ENCODE data around the gene TRANK1.

Gene TRANK1

GRCh38 chr3:36826240-36826639 lies 118.6 kb downstream of the TRANK1 start:
- no peaks in the 10 kb centered on the region for H3F3A ChIP-seq (ENCODE audit: control insufficient read depth, insufficient read depth)
- H3K27me3 ChIP-seq (ENCODE audit: control insufficient read depth, low read length), result no peaks in the 10 kb centered on the region
- TF ChIP-seq CTCF (IDR thresholded peaks at IDR 0.05; ENCODE audit: low read depth, low read length, poor library complexity, severe bottlenecking), result no peak
- no peak for TF ChIP-seq EZH2phosphoT487 (IDR thresholded peaks at IDR 0.05; ENCODE audit: borderline replicate concordance, low read length)

DNA sequence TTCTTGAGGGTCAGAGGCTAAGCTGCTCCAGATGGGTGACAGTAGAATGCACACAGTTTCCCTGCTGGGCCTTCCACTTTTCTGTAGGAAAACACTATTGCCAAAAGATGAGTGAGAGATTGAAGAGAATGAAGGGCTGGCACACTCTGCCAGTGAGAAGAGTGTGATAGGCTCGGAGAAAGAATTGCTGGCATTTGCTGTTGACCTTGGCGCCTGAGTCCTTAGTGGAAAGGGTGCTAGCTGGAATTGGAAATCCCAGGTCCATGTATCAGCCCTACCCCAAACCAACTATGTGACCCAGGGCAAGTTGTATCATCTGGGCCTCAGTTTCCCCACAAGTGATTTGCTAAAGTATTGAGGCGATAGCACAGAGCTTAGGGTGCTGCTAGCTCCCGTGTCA lies 120.4 kb downstream of the TRANK1 start:
- Histone ChIP-seq H3K9me2 (replicated peaks; ENCODE audit: control insufficient read depth, low read length) (no peaks in the 10 kb centered on the region), H4K20me1 (ENCODE audit: control insufficient read depth, insufficient read depth, low read depth, low read length) (no peaks in the 10 kb centered on the region), H3K4me1 (ENCODE audit: control insufficient read depth, low read length) (no peaks in the 10 kb centered on the region), H3K27ac (ENCODE audit: low read depth, low read length) (no peak overlapping the region), H3K4me2 (ENCODE audit: low read length) (no peak overlapping the region), H3K36me3 (ENCODE audit: control insufficient read depth, low read length) (peaks cover 32% of the 10 kb centered on the region), H3K4me3 (ENCODE audit: low read length) (no peak overlapping the region), H3K27me3 (ENCODE audit: control insufficient read depth, low read length) (no peaks in the 10 kb centered on the region), H3F3A (ENCODE audit: control insufficient read depth, insufficient read depth) (no peaks in the 10 kb centered on the region), H3K9me3 (ENCODE audit: control insufficient read depth, insufficient read depth, low read length) (no peaks in the 10 kb centered on the region), H3K79me2 (ENCODE audit: control insufficient read depth, low read length) (no peaks in the 10 kb centered on the region)
- TF ChIP-seq EZH2phosphoT487 (IDR thresholded peaks at IDR 0.05; ENCODE audit: borderline replicate concordance, low read length), result no peak

More at GRCh38 chr3:36826240-36826639, 118.6 kb downstream of the TRANK1 start:
- Histone ChIP-seq H4K20me1 (ENCODE audit: control insufficient read depth, insufficient read depth, low read depth, low read length) (no peaks in the 10 kb centered on the region), H3K4me1 (ENCODE audit: control insufficient read depth, low read length) (no peaks in the 10 kb centered on the region), H3K9me3 (ENCODE audit: control insufficient read depth, insufficient read depth, low read length) (no peaks in the 10 kb centered on the region), H3K79me2 (ENCODE audit: control insufficient read depth, low read length) (no peaks in the 10 kb centered on the region), H3K9me2 (replicated peaks; ENCODE audit: control insufficient read depth, low read length) (no peaks in the 10 kb centered on the region), H3K4me2 (ENCODE audit: low read length) (no peak overlapping the region), H3K36me3 (ENCODE audit: control insufficient read depth, low read length) (peaks cover 38% of the 10 kb centered on the region), H3K27ac (ENCODE audit: low read depth, low read length) (no peak overlapping the region), H3K4me3 (ENCODE audit: low read length) (no peak overlapping the region)

DNA sequence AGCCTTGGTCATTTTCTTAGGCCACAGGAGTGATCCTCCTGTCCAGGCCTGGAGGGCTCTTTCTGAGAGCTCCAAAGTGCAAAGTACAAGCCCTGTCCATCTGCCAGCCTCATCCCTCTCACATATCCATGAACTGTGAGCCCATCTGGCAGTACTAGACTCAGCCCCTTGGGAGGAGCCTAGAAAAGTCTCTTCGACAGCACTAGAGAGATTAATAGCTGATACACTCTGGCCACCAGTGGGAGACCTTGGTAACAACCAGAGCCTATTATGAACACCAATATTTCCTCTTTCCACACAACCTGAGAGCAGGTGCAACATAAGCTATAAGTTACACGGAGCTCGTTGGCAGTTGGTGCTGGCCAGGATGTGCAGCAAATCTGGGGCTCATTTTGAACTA lies 121.0 kb downstream of the TRANK1 start:
- H3K27me3 ChIP-seq (ENCODE audit: control insufficient read depth, low read length), result no peaks in the 10 kb centered on the region
- no peaks in the 10 kb centered on the region for H3K79me2 ChIP-seq (ENCODE audit: control insufficient read depth, low read length)
- no peaks in the 10 kb centered on the region for H3K9me2 ChIP-seq (replicated peaks; ENCODE audit: control insufficient read depth, low read length)
- H3K4me3 ChIP-seq (ENCODE audit: low read length), result no peak overlapping the region
- no peak overlapping the region for H3K4me2 ChIP-seq (ENCODE audit: low read length)
- no peaks in the 10 kb centered on the region for H3K4me1 ChIP-seq (ENCODE audit: control insufficient read depth, low read length)
- H3K36me3 ChIP-seq (ENCODE audit: control insufficient read depth, low read length), result peaks cover 25% of the 10 kb centered on the region
- H4K20me1 ChIP-seq (ENCODE audit: control insufficient read depth, insufficient read depth, low read depth, low read length), result no peaks in the 10 kb centered on the region
- no peaks in the 10 kb centered on the region for H3F3A ChIP-seq (ENCODE audit: control insufficient read depth, insufficient read depth)
- TF ChIP-seq CTCF (IDR thresholded peaks at IDR 0.05; ENCODE audit: low read depth, low read length, poor library complexity, severe bottlenecking) (no peak), EZH2phosphoT487 (IDR thresholded peaks at IDR 0.05; ENCODE audit: borderline replicate concordance, low read length) (no peak)
- H3K27ac ChIP-seq (ENCODE audit: low read depth, low read length), result no peak overlapping the region
- no peaks in the 10 kb centered on the region for H3K9me3 ChIP-seq (ENCODE audit: control insufficient read depth, insufficient read depth, low read length)

DNA sequence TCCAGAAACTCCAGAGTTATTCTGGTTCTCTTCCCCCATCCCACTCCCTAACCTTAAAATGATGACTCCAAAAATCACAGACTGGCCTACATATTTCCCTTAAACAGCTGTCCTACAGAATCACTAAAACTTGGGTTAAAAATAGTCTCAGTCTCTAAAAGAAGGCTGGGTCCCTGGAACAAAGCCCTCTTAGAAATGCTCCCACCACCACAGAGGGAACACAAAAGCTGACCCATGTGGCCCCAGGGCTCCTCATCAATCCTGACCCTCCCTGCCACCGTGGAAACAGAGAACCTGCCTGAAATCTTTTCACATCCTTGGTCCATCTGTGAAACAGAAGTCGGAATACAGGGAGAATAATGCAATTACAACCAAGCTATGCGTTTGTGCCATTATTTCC lies 124.8 kb downstream of the TRANK1 start:
- no peaks in the 10 kb centered on the region for H3F3A ChIP-seq (ENCODE audit: control insufficient read depth, insufficient read depth)
- H3K27me3 ChIP-seq (ENCODE audit: control insufficient read depth, low read length), result no peaks in the 10 kb centered on the region
- no peak overlapping the region for H3K27ac ChIP-seq (ENCODE audit: low read depth, low read length)
- no peak overlapping the region for H3K4me2 ChIP-seq (ENCODE audit: low read length)
- no peak overlapping the region for H3K4me3 ChIP-seq (ENCODE audit: low read length)
- no peaks in the 10 kb centered on the region; the same call in 1 of the 2 replicates for H3K36me3 ChIP-seq (ENCODE audit: control insufficient read depth, low read length)
- H3K79me2 ChIP-seq (ENCODE audit: control insufficient read depth, low read length), result no peaks in the 10 kb centered on the region
- H3K9me2 ChIP-seq (replicated peaks; ENCODE audit: control insufficient read depth, low read length), result no peaks in the 10 kb centered on the region
- H3K9me3 ChIP-seq (ENCODE audit: control insufficient read depth, insufficient read depth, low read length), result no peaks in the 10 kb centered on the region
- H4K20me1 ChIP-seq (ENCODE audit: control insufficient read depth, insufficient read depth, low read depth, low read length), result no peaks in the 10 kb centered on the region
- TF ChIP-seq EZH2phosphoT487 (IDR thresholded peaks at IDR 0.05; ENCODE audit: borderline replicate concordance, low read length), result no peak
- no peak for TF ChIP-seq CTCF (IDR thresholded peaks at IDR 0.05; ENCODE audit: low read depth, low read length, poor library complexity, severe bottlenecking)
- no peaks in the 10 kb centered on the region for H3K4me1 ChIP-seq (ENCODE audit: control insufficient read depth, low read length)
